ENCODE data around the gene ANXA6.

GRCh38 chr5:151191661-151192060, 34.1 kb upstream of the ANXA6 start:
- no peak for TF ChIP-seq CTCF (conservative IDR thresholded peaks at IDR 0.05; ENCODE audit: low read length)
- TF ChIP-seq EZH2phosphoT487 (IDR thresholded peaks at IDR 0.05; ENCODE audit: borderline replicate concordance, low read depth, low read length) = no peak

Data from OCI-LY7 (cell line).